PFSK-1 (cell line): ENCODE measurements around the gene C9orf152.

Experiments used
- FOXP2 ChIP-seq: optimal IDR thresholded peaks from 2 replicates; pipeline ENCODE3; 2011; ENCODE audit warnings: borderline replicate concordance, control low read depth, inconsistent platforms; ENCODE audit not compliant: insufficient read depth; ENCODE audit errors: extremely low read length, extremely low read depth
- POLR2AphosphoS5 ChIP-seq: IDR thresholded peaks from 2 replicates; pipeline ENCODE4 v1.6.1; 2012; ENCODE audit warnings: low read depth, mild to moderate bottlenecking, control low read depth, low read length, moderate library complexity
- SIN3A ChIP-seq: IDR thresholded peaks from 2 replicates; pipeline ENCODE4 v1.6.1; 2012; ENCODE audit warnings: mild to moderate bottlenecking, low read length, moderate library complexity, borderline replicate concordance; ENCODE audit not compliant: insufficient read depth
- TAF1 ChIP-seq: IDR thresholded peaks from 2 replicates; pipeline ENCODE4 v1.6.1; 2012; ENCODE audit warnings: low read length, control low read depth, borderline replicate concordance; ENCODE audit not compliant: insufficient read depth
- TF ChIP-seq, protein P1 (sequence below), 2 experiments: IDR thresholded peaks; 2 replicates each; pipeline versions ENCODE4 v1.6.1 to v1.8.0; 2011 to 2012; ENCODE audit warnings: low read depth in 2 of 2, low read length in 2 of 2, control low read depth in 1 of 2, inconsistent platforms in 1 of 2, mild to moderate bottlenecking in 1 of 2, moderate library complexity in 1 of 2; ENCODE audit not compliant: insufficient read depth in 1 of 2

Gene C9orf152

DNA sequence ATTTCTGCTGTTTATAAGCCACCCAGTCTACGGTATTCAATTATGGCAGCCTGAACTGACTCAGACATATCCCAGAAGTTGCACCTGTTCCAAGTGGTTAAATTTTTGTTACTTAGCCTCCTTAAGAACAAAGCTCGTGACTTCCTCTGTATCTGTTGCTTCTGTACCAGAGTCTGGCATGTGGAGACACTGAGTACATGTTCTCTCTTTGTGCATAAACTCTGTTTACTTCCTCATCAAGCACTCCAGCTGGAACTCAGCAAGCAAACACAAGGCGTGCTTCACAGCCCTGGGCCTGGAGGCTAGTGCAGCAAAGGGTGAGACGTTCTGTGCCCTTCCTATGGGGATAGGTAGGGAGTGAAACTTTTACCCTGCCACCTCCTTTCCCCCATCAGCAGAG lies 19.0 kb downstream of the C9orf152 start:
- TF ChIP-seq TAF1: no peak
- no peak for TF ChIP-seq POLR2AphosphoS5

DNA sequence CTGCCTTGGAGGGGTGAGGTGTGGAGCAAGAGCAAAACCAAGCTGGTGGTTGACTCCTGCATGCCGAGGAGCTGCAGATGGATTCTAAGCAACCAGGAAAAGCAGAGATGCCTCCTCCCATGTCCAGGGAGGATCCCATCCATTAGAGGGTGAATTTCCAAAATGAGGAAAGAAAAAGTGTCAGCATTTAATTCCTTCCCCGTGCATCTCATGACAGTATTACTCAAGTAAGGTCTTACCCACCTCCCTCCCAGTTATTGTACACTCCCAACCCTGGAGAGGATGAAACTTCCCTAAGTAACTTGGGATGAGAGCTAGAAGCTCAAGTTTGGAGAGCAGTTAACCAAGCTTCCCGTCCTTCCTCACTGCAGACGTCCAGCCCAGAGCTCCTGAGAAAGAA lies 19.9 kb downstream of the C9orf152 start:
- TF ChIP-seq SIN3A: no peak

GRCh38 chr9:110187126-110187525 lies 20.8 kb downstream of the C9orf152 start:
- TF ChIP-seq TAF1: no peak
- no peak for TF ChIP-seq SIN3A
- TF ChIP-seq, protein P1, sequence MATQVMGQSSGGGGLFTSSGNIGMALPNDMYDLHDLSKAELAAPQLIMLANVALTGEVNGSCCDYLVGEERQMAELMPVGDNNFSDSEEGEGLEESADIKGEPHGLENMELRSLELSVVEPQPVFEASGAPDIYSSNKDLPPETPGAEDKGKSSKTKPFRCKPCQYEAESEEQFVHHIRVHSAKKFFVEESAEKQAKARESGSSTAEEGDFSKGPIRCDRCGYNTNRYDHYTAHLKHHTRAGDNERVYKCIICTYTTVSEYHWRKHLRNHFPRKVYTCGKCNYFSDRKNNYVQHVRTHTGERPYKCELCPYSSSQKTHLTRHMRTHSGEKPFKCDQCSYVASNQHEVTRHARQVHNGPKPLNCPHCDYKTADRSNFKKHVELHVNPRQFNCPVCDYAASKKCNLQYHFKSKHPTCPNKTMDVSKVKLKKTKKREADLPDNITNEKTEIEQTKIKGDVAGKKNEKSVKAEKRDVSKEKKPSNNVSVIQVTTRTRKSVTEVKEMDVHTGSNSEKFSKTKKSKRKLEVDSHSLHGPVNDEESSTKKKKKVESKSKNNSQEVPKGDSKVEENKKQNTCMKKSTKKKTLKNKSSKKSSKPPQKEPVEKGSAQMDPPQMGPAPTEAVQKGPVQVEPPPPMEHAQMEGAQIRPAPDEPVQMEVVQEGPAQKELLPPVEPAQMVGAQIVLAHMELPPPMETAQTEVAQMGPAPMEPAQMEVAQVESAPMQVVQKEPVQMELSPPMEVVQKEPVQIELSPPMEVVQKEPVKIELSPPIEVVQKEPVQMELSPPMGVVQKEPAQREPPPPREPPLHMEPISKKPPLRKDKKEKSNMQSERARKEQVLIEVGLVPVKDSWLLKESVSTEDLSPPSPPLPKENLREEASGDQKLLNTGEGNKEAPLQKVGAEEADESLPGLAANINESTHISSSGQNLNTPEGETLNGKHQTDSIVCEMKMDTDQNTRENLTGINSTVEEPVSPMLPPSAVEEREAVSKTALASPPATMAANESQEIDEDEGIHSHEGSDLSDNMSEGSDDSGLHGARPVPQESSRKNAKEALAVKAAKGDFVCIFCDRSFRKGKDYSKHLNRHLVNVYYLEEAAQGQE (IDR thresholded peaks at IDR 0.05; ENCODE audit: insufficient read depth in 1 of 2, low read depth in 2 of 2, low read length in 2 of 2): no peak
- TF ChIP-seq FOXP2: no peak
- TF ChIP-seq POLR2AphosphoS5: no peak

GRCh38 chr9:110186254-110186653 lies 21.7 kb downstream of the C9orf152 start:
- TF ChIP-seq POLR2AphosphoS5 (no peak), FOXP2 (no peak), SIN3A (no peak), TAF1 (no peak)
- TF ChIP-seq, protein P1 (IDR thresholded peaks at IDR 0.05; ENCODE audit: insufficient read depth in 1 of 2, low read depth in 2 of 2, low read length in 2 of 2): no peak

DNA sequence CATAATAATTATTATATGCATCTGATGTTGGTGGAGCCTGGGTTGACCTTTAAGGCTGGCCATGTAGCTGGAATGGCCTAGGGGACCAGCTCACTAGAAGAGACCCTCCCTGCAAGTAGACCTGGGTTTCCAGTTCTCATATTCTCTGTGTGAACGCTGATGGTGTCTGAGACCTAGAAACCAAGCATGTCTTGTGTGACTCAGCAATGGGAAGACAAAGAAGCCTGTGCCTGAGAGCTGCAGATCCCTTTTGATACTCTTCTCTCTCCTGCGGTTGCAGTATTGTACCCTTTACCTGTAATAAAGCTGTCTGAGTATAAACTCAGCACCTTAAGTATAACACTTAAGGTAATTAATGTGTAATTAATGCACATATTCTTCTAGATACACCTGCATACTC lies 22.2 kb downstream of the C9orf152 start:
- TF ChIP-seq TAF1 (no peak), POLR2AphosphoS5 (no peak), SIN3A (no peak), FOXP2 (no peak)
- TF ChIP-seq, protein P1 (IDR thresholded peaks at IDR 0.05; ENCODE audit: insufficient read depth in 1 of 2, low read depth in 2 of 2, low read length in 2 of 2): no peak

- no peak for TF ChIP-seq FOXP2
- TF ChIP-seq, protein P1 (IDR thresholded peaks at IDR 0.05; ENCODE audit: insufficient read depth in 1 of 2, low read depth in 2 of 2, low read length in 2 of 2): no peak
- no peak for TF ChIP-seq SIN3A
- no peak for TF ChIP-seq POLR2AphosphoS5
- no peak for TF ChIP-seq TAF1
These were observed 24.5 kb downstream of the C9orf152 start for GRCh38 chr9:110183208-110184145.
